Testis (tissue), 2 donors: ENCODE results near the gene COBL.

Experiments
- CTCF ChIP-seq, 3 experiments: fragments of 450-650 bp in 2 of 3; fragments of 200-600 bp in 1 of 3; sonication (generic) in 1 of 3; IDR thresholded peaks; one replicate each; pipeline ENCODE4 v1.5.1; 2016 to 2019; ENCODE audit warnings: antibody characterized with exemption in 3 of 3, mild to moderate bottlenecking in 2 of 3, moderate library complexity in 1 of 3
- POLR2A ChIP-seq: fragments of 450-650 bp; IDR thresholded peaks from one replicate; pipeline ENCODE4 v1.6.1; 2017; ENCODE audit warnings: antibody characterized with exemption, mild to moderate bottlenecking, moderate library complexity

- TF ChIP-seq CTCF (IDR thresholded peaks at IDR 0.05) (no peak), POLR2A (no peak)
Observed at GRCh38 chr7:51318001-51318400, 1.4 kb upstream of the COBL start.
